HepG2 (cell line): ENCODE data around the gene TIMM10. TPM values are rescaled to one million over a fixed set of nuclear protein-coding genes. Genes with fewer than 3 reads are reported as not detected.

Experiments
- ATAC-seq: fragments of 200-7000 bp; cut with Tn5 transposase; 3 replicates; pipeline ENCODE4 v1.9.1; 2020; ENCODE audit warnings: mild to moderate bottlenecking, moderate library complexity
- BruUV-seq: library from RNA; stranded (reverse); fragments of 400-500 nt; replicated peaks from 2 replicates; lab custom pipeline; 2021; lab: Mats Ljungman, UMichigan
- CTCF ChIA-PET: fragments of 300-600 bp; formaldehyde crosslinking; extraction: SDS; loops from one replicate; lab custom pipeline; 2021; ENCODE audit warnings: low total read pairs, inconsistent platforms, low intra/inter-chr PET ratio; lab: Yijun Ruan, JAX
- POLR2A ChIA-PET: fragments of 350-600 bp; sonication (Branson Sonifier 250); formaldehyde crosslinking; loops from one replicate; lab custom pipeline; 2020; ENCODE audit warnings: antibody characterized with exemption, inconsistent platforms; lab: Yijun Ruan, JAX
- DNase-seq: peaks from one replicate; pipeline ENCODE4 v3.0.0-alpha.2; 2015; ENCODE audit warnings: low spot score
- FAIRE-seq: peaks from 3 replicates; lab custom pipeline; 2011; peaks lifted over from hg19 to GRCh38; lab: Jason Lieb, UNC
- H2AFZ ChIP-seq: one replicate; pipeline ENCODE4 v1.6.1; 2011; ENCODE audit warnings: low read length, inconsistent platforms
- H3K27ac ChIP-seq: fragments of 300-600 bp; 3 replicates; pipeline ENCODE4 v1.8.0; 2011; ENCODE audit warnings: mixed run types, mild to moderate bottlenecking, mixed read lengths, low read length, inconsistent platforms; ENCODE audit not compliant: insufficient read depth; ENCODE audit errors: extremely low read length
- H3K27me3 ChIP-seq, 2 experiments: fragments of 200-600 bp in 1 of 2; 2 replicates in 1 of 2; 3 replicates in 1 of 2; pipeline versions ENCODE4 v1.6.0 to v1.8.0; 2011; ENCODE audit warnings: low read length in 2 of 2, mild to moderate bottlenecking in 2 of 2, moderate library complexity in 2 of 2, inconsistent platforms in 1 of 2; ENCODE audit not compliant: insufficient read depth in 2 of 2, control insufficient read depth in 1 of 2
- H3K36me3 ChIP-seq, 2 experiments: fragments of 200-600 bp in 1 of 2; replicated peaks in 1 of 2; 2 replicates in 1 of 2; 3 replicates in 1 of 2; pipeline versions ENCODE4 v1.5.1 to v1.8.0; 2011; ENCODE audit warnings: low read length in 2 of 2, inconsistent platforms in 1 of 2; ENCODE audit not compliant: insufficient read depth in 2 of 2, control insufficient read depth in 1 of 2
- H3K4me1 ChIP-seq: 2 replicates; pipeline ENCODE4 v1.5.1; 2012; ENCODE audit warnings: low read length, inconsistent platforms; ENCODE audit not compliant: insufficient read depth
- H3K4me2 ChIP-seq: 2 replicates; pipeline ENCODE4 v1.6.0; 2011; ENCODE audit warnings: low read depth, low read length, inconsistent platforms
- H3K4me3 ChIP-seq, 3 experiments: fragments of 200-600 bp in 1 of 3; sonication (generic), shearing (Covaris generic) in 1 of 3; replicated peaks in 1 of 3; 2 replicates each; pipeline ENCODE4 v1.5.1; 2011 to 2016; ENCODE audit warnings: low read length in 3 of 3, inconsistent platforms in 2 of 3, low read depth in 2 of 3, mild to moderate bottlenecking in 2 of 3, control low read depth in 1 of 3, mixed read lengths in 1 of 3; ENCODE audit not compliant: insufficient read depth in 1 of 3
- H3K79me2 ChIP-seq: one replicate; pipeline ENCODE4 v1.6.1; 2011; ENCODE audit warnings: low read length, inconsistent platforms; ENCODE audit not compliant: insufficient read depth
- H3K9ac ChIP-seq: 2 replicates; pipeline ENCODE4 v1.6.0; 2011; ENCODE audit warnings: mild to moderate bottlenecking, low read depth, low read length, inconsistent platforms; ENCODE audit not compliant: insufficient read depth
- H3K9me3 ChIP-seq: 2 replicates; pipeline ENCODE4 v1.5.1; 2012; ENCODE audit warnings: mild to moderate bottlenecking, low read length
- H4K20me1 ChIP-seq: 2 replicates; pipeline ENCODE4 v1.6.0; 2011; ENCODE audit warnings: inconsistent platforms, mild to moderate bottlenecking, low read length, moderate library complexity; ENCODE audit not compliant: insufficient read depth
- SKI ChIP-seq: fragments of 450-650 bp; IDR thresholded peaks from one replicate; pipeline ENCODE4 v1.6.1; 2018; ENCODE audit warnings: mild to moderate bottlenecking; ENCODE audit not compliant: partially characterized antibody
- ZFP41 ChIP-seq: sonication (generic); formaldehyde crosslinking; IDR thresholded peaks from 2 replicates; pipeline ENCODE4 v1.4.0; 2020; ENCODE audit warnings: mild to moderate bottlenecking, missing genetic modification reagents, borderline replicate concordance
- ZKSCAN1 ChIP-seq: fragments of 150-350 bp; IDR thresholded peaks from 2 replicates; pipeline ENCODE4 v1.6.1; 2014; ENCODE audit warnings: low read length
- ZNF790 ChIP-seq: sonication (generic); formaldehyde crosslinking; IDR thresholded peaks from 2 replicates; pipeline ENCODE4 v1.8.0; 2022; ENCODE audit warnings: missing genetic modification reagents, mild to moderate bottlenecking, borderline replicate concordance
- WGBS: methylation state at CpG from one replicate; pipeline ENCODE4 v1.1.6; 2017; ENCODE audit warnings: low lambda C conversion rate; 5-methylcytosine and 5-hydroxymethylcytosine counted together
- in situ Hi-C: cut with HindIII; loops from 2 replicates; pipeline ENCODE4 v1.10.0; 2017; ENCODE audit warnings: low pct_unique_long_range_greater_than_20kb; ENCODE audit not compliant: extremely low pct_ligation_motif_present
- intact Hi-C: fragments of 100-400 bp; cut with micrococcal nuclease; formaldehyde crosslinking; loops from one replicate; pipeline ENCODE4 v1.10.0; 2022; ENCODE audit not compliant: unreplicated experiment
- polyA plus RNA-seq, 8 experiments: library from polyadenylated mRNA; depleted of rRNA in 3 of 8; stranded (reverse) in 7 of 8; unstranded in 1 of 8; fragments of >200 nt; fragmentation: Illumina TruSeq in 4 of 8; extraction: Trizol in 4 of 8; gene quantifications; 2 replicates each; pipeline versions ENCODE4 v1.2.1 to v1.2.3, GENCODE V29; 2011 to 2016; ENCODE audit warnings: low read depth in 4 of 8, missing spikeins in 1 of 8, mixed read lengths in 1 of 8; ENCODE audit not compliant: insufficient read depth in 1 of 8
- total RNA-seq, 5 experiments: library from RNA; depleted of rRNA; stranded (reverse); fragments of >200 nt; fragmentation: Illumina TruSeq; extraction: Trizol; gene quantifications; 2 replicates each; pipeline ENCODE4 v1.2.3, GENCODE V29; 2016; ENCODE audit warnings: low read depth in 1 of 5
- TF ChIP-seq, protein P1 (sequence below): sonication (generic); formaldehyde crosslinking; IDR thresholded peaks from 2 replicates; pipeline ENCODE4 v1.5.1; 2020; ENCODE audit warnings: mild to moderate bottlenecking, missing genetic modification reagents, moderate library complexity

The TIMM10 gene
- total and polyA plus RNA-seq, 2 of the 13 experiments (the other 11 are each of a cell fraction or from before 2014, with no cell fraction given) = 67.8 to 82.2 TPM

DNA sequence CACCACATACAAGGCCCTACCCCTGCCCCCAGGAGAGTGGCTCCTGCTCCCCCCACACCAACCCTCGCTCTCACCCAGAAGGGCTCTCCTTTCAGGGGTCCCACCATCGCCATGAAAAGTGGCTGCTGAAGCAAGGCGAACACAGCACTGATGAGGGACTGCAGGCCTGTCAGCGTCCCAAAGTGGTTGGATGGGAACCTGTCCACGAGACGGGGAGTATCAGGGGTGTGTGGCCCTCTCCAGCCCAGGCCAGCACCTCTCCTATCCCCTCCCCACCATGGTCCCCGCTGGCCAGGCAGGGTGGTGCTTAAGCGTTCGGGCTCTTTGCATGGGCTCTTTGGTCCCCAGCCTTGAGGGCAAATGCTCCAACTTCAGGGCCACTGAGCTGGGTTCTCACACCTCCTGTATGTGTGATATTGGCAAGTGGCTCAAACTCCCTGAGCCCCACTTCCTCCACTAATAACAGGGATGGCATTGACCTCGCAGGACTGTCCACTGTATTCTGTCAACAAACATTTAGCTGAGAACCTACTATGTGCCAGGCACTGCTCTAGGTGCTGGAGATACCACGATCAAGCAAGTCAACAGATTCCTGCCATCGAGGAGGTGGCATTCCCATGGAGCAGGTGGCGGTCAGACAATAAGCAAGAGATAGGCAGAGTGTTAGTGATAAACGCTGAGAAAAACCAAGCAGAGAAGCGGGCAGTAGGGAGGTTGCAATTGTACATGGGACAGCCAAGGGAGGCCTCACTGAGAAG, 43.4 kb downstream of the TIMM10 start:
- no peaks in the 10 kb centered on the region for H3K9me3 ChIP-seq
- H3K4me3 ChIP-seq = no peak overlapping the region
- H3K36me3 ChIP-seq = peaks cover 53 to 84% of the 10 kb centered on the region in 2 experiments
- H3K27ac ChIP-seq = no peak overlapping the region
- ATAC-seq (no peak), DNase-seq (no peak), FAIRE-seq (no peak)
- CTCF ChIA-PET = no interaction called here
- H3K9ac ChIP-seq = no peak overlapping the region
- POLR2A ChIA-PET = no interaction called here
- no peak overlapping the region for H2AFZ ChIP-seq
- intact Hi-C loops (no loop called here), in situ Hi-C loops (no loop called here)
- H4K20me1 ChIP-seq = no peaks in the 10 kb centered on the region
- no TSS peak for BruUV-seq
- H3K4me2 ChIP-seq = no peak overlapping the region
- H3K27me3 ChIP-seq = no peaks in the 10 kb centered on the region
- no peaks in the 10 kb centered on the region for H3K4me1 ChIP-seq
- TF ChIP-seq ZFP41 (CRISPR knock-in tag) (no peak), ZNF790 (CRISPR knock-in tag) (no peak), SKI (no peak), ZKSCAN1 (peak; percentile 54; the same call in 1 of the 2 replicates)
- TF ChIP-seq, protein P1, sequence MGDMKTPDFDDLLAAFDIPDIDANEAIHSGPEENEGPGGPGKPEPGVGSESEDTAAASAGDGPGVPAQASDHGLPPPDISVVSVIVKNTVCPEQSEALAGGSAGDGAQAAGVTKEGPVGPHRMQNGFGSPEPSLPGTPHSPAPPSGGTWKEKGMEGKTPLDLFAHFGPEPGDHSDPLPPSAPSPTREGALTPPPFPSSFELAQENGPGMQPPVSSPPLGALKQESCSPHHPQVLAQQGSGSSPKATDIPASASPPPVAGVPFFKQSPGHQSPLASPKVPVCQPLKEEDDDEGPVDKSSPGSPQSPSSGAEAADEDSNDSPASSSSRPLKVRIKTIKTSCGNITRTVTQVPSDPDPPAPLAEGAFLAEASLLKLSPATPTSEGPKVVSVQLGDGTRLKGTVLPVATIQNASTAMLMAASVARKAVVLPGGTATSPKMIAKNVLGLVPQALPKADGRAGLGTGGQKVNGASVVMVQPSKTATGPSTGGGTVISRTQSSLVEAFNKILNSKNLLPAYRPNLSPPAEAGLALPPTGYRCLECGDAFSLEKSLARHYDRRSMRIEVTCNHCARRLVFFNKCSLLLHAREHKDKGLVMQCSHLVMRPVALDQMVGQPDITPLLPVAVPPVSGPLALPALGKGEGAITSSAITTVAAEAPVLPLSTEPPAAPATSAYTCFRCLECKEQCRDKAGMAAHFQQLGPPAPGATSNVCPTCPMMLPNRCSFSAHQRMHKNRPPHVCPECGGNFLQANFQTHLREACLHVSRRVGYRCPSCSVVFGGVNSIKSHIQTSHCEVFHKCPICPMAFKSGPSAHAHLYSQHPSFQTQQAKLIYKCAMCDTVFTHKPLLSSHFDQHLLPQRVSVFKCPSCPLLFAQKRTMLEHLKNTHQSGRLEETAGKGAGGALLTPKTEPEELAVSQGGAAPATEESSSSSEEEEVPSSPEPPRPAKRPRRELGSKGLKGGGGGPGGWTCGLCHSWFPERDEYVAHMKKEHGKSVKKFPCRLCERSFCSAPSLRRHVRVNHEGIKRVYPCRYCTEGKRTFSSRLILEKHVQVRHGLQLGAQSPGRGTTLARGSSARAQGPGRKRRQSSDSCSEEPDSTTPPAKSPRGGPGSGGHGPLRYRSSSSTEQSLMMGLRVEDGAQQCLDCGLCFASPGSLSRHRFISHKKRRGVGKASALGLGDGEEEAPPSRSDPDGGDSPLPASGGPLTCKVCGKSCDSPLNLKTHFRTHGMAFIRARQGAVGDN (CRISPR knock-in tag) = peak; percentile 19; the same call in 1 of the 2 replicates
- no peaks in the 10 kb centered on the region for H3K79me2 ChIP-seq
- 97% methylated on average over 11 of the region's 15 CpGs for WGBS
